GM19043 (cell line): ENCODE results near the gene TOP2A.

ENCODE experiments used
- ATAC-seq: cut with Tn5 transposase; IDR thresholded peaks from one replicate; pipeline ENCODE4 v1.9.1; 2021; ENCODE audit warnings: low read depth; ENCODE audit not compliant: unreplicated experiment

TOP2A gene

DNA sequence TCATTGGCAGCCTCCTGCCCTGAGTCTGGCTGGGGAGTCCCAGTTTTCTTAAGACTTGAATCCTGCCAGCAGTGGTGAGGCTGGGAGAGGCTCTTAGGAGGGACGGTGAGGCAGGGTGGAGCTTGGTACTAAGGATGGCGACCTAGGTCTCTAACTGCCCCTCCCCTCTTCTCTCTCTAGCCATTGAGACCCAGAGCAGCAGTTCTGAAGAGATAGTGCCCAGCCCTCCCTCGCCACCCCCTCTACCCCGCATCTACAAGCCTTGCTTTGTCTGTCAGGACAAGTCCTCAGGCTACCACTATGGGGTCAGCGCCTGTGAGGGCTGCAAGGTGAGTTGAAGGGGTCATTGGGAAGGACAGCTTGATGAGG, 69.6 kb downstream of the TOP2A start:
- no peak for ATAC-seq

- no peak for ATAC-seq
Observed at GRCh38 chr17:40347319-40348135, 70.2 kb downstream of the TOP2A start.

DNA sequence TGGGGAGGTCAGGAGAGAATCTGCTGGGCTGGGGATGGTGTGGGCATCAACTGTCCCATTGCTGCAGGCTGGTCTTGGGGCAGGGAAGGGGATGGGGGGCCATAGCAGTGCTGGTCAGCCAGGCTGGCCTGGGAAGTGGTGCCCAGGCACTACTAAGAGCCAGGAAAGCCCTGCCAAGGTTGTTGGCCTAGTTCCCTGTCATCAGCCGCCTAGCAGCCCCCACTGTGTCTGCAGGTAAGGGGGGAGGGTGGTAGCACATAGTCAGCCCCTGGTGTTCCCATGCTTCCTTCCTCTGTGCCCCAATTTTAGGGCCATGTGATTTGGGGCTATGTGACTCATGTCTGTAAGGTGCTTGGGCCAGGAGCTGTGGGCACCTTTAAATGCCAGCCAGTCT, 70.9 kb downstream of the TOP2A start:
- ATAC-seq = no peak

DNA sequence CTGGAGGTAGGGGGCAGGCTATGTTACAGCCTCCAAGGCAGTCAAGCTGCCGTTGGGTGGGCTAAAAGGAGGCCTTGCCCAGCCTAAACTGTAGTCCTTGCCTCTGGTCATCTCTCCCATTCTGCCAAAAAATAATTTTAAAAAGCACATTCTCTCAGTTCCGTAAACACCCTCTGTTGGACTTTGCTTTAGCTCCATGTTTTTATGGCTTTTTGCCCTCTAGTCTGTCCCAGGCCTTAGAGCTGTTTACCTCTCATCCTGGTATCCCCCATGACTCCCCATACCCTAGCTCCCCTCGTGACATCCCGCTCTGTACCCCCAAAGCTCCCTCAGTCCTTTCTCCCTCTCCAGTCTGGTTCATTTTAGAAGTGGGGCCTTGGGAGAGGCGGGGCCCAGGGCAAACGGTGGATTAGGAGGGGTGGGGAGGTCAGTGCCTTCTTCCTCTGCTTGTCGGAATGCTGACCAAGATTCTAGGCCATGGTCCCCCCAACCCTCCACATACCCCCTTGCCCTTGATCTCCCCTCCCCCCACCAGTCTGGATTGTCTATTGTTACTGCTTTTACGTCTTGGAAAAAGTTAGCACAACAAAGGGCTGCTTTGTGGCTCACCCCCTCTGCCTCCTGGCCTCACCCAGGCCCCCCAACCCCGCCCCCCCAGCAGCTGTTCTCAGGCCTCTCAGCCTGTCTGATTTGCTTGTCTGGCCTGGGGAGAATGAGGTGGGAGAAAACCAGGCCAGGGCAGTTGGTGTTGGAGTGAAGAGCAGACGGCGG, 71.5 kb downstream of the TOP2A start:
- ATAC-seq = no peak

DNA sequence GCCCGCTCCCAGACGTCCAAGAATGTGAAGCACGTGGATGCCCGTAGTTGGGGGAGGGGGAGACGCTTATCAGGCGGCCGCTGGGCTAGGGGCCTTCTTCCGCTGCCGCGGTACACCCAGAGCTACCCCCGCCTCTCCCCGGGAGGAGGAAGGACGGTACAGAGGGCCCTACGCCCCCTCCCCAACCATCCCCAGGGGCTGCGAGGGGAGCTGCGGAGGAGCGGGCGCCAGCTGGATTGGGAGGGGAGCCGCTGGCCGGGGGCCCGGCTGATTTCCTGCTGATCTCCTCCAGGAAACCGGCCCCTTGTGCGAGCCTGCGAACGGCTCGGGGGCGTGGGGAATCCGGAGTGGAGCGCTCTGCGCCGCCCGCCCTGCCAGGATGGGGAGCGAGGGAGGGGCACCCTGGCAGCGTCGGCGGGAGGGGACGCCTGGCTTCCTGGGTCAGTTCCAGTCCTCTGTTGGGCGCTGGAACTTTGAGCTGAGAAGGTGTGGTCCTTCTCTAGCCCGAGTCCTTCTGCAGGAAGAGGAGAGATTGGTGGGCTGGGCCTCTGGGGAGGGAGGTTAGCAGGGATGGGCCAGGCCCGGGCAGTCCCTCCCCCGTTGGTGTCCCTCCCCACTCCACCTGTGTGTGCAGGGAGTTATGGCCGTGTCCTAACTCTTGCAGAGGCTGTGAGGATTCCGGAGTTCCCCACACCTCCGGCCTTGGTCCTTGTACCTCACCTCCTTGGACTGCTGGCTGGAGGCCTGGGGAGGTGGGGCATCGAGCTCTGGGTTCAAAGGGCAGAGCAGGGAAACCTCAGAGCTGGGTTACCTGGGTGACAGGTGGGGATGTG, 72.3 kb downstream of the TOP2A start:
- no peak for ATAC-seq

DNA sequence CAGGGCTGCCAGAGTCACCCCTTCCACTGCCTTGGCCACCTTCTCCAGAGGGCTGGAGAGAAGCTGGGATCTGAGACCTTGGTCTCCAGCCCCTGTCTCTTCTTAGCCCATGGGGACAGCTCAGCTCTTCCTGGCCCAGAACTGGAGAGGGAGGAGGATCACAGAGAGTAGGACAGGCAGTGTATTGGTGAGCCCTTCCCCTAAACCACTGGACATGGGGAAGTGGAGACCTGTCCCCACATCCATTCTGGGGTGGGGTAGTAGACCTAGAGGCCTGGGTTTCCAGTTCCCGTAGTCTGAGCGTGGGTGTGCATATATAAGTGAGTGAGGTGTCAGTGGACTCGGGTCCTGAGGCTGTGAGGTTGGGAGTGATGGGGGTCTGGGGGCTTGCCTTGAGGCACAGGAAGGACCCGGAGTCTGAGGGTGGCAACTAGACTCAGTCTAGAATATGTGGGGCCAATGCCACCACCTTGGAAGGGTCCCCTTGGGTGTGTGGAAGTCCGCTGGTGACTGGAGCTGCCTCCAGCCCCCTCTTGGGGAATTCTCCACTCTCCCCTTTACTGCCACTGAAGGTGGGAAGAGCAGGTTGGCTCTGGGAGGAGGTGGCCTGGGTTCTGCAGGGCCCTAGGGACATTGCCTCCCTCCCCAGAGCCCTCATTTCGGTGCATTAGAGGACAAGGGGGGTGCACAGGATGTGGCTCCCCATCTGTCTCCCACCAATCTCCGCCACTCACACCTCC, 73.1 kb downstream of the TOP2A start:
- no peak for ATAC-seq

- ATAC-seq = no peak
Observed at GRCh38 chr17:40343219-40344119, 74.2 kb downstream of the TOP2A start.

- ATAC-seq = no peak
Observed at GRCh38 chr17:40342504-40343218, 75.0 kb downstream of the TOP2A start.

DNA sequence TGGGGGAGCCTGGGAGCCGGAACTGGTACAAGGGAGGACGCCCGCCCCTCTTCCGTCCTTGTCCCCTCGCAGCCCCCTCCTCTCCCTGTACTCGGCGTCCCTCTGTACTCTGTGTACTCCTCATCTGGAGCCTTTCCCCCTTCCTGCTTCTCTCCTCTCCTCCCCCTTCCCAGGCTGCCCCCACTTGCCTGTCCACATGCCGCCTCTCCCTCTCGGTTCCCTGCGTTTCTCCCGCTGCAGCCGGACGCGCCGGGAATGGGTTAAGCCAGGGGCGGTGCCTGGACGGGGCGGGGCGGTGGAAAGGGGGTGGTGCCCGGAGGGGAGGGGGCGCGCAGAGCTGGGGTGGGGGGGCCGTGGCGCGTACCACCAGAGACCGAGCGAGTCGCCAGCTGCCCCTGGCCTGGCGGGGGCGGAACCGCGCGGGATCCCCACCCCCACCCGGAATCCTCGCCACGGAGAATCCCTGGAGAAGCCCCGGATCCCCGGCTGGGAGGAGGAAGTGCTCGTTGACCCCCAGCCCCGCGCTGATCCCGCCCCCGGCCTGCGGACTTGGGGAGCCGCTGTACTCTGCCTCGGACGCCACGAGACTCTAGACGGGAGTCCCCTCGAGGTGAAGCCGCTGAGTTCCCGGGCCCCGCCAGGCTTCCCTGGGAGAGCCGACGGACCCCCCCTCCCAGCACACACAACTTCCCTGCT, 75.7 kb downstream of the TOP2A start:
- no peak for ATAC-seq

DNA sequence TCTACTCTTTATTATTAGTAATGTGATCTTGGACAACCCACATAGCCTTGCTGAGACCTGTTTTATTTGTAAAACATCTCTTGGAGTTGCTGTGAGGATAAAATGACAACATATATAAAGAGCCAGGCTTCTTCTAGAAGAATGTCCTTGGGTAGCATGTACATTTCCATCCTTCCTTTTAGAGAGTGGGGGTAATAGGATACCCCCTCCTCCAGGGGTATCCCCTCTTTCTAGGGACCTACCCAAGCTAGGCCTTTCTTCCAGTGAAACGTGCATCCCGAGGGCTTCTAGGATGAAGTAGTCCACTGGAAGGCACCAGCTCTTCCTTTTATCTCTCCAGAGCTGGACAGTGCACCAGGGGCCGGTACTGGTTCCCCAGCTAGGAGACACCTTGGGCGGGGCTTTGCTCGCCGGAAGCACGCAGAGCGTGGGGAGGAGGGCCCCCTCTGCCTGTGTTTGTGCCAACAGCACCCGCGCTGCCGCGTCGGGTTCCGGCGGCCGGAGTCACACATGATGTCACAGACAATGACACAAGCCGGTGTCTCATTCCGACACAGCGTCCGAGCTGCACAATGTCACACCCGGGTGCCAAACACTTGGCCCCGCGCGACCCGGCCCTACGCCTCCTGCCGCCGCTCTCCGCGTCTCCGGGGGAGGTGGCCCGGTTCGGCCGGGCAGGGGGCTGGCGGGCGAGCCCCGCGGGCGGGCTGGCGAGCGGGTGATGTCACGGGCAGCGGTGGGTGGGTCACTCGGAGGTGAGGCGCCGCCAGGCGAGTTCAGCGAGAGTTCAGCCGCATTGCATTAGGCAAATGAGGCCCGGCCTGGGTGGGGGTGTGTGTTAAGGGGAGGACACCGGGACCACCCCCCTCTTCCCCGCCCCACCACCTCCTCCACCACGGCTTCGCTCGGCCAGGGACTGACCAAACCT, 76.6 kb downstream of the TOP2A start:
- ATAC-seq = peak; percentile 50

- ATAC-seq = no peak
Observed at GRCh38 chr17:40340327-40340726, 77.4 kb downstream of the TOP2A start.

GRCh38 chr17:40338941-40339649, 78.6 kb downstream of the TOP2A start:
- ATAC-seq = no peak
